ENCODE data around the gene CEP131. TPM values are rescaled to one million over a fixed set of nuclear protein-coding genes. Genes with fewer than 3 reads are reported as not detected.

CEP131 gene
- total and polyA plus RNA-seq, 2 of the 4 experiments (the other 2 are of a cell fraction): 4.8 to 9.6 TPM

GRCh38 chr17:81167638-81168037 lies 55.1 kb downstream of the CEP131 start:
- dilution Hi-C loops (cut with HindIII; ENCODE audit: low sequenced_read_pairs, unreplicated experiment): no loop called here
- CTCF ChIA-PET: no interaction called here
- no peak overlapping the region for H2BK15ac ChIP-seq (ENCODE audit: low read depth, low read length)

More at GRCh38 chr17:81167638-81168037, 55.1 kb downstream of the CEP131 start:
- DNase-seq (no peak), ATAC-seq (ENCODE audit: low read depth) (no peak)
- no peak overlapping the region for H3K4me2 ChIP-seq (ENCODE audit: low read depth, low read length)
- no peak overlapping the region for H3K18ac ChIP-seq (ENCODE audit: low read depth, low read length)
- no peak overlapping the region for H2AFZ ChIP-seq (replicated peaks; ENCODE audit: low read length, poor library complexity)
- intact Hi-C loops (cut with micrococcal nuclease): no loop called here
- no peaks in the 10 kb centered on the region for H3K79me1 ChIP-seq (ENCODE audit: low read depth in 1 of 2, low read length in 2 of 2)
- H2BK5ac ChIP-seq (ENCODE audit: low read depth, low read length, poor library complexity, severe bottlenecking): no peak overlapping the region
- 0 out of 2 replicates have a peak, but pooled peaks cover 3% of the 10 kb centered on the region for H4K20me1 ChIP-seq (ENCODE audit: insufficient read depth, low read length)
- no peak overlapping the region for H4K8ac ChIP-seq (ENCODE audit: low read depth in 2 of 2, low read length in 2 of 2)
- no peaks in the 10 kb centered on the region for H3K9me1 ChIP-seq (ENCODE audit: insufficient read depth, low read length)
- no peaks in the 10 kb centered on the region for H3K36me3 ChIP-seq (ENCODE audit: control insufficient read depth, insufficient read depth, low read length)
- no peak overlapping the region for H2BK20ac ChIP-seq (ENCODE audit: low read depth, low read length)
- POLR2A ChIA-PET (ENCODE audit: unreplicated experiment): interaction anchor here (0.6 kb wide), 1 partner anchor 20 kb away, joined by 3 read pairs; no protein-coding TSS in a partner anchor
- H3K9ac ChIP-seq (ENCODE audit: low read depth, low read length): no peak overlapping the region
- peaks cover 47% of the 10 kb centered on the region for H3K27me3 ChIP-seq (ENCODE audit: control insufficient read depth, insufficient read depth, low read length)
- no peak overlapping the region for H3K56ac ChIP-seq (ENCODE audit: extremely low read depth, insufficient read depth, low read length)
- H3K4me3 ChIP-seq (ENCODE audit: insufficient read depth, low read depth, low read length): no peak overlapping the region
- no CpG with 5 or more reads among the region's 7 CpGs for WGBS, 2 experiments (ENCODE audit: extremely low coverage in 2 of 2, insufficient read length in 1 of 2)
- no peak overlapping the region for H4K5ac ChIP-seq (ENCODE audit: low read depth, low read length)
- H2AK9ac ChIP-seq (replicated peaks; ENCODE audit: low read depth, low read length, poor library complexity): no peak overlapping the region
- H2AK5ac ChIP-seq (ENCODE audit: low read depth, low read length): no peak overlapping the region
- no peak overlapping the region for H3K14ac ChIP-seq (replicated peaks; ENCODE audit: low read depth, low read length)
- 0 out of 2 replicates have a peak, but pooled peaks cover 2% of the 10 kb centered on the region for H3K4me1 ChIP-seq (ENCODE audit: control insufficient read depth, insufficient read depth, low read length)
- H3K9me3 ChIP-seq (ENCODE audit: control insufficient read depth, insufficient read depth, low read length): no peaks in the 10 kb centered on the region
- no peak overlapping the region for H2BK120ac ChIP-seq (ENCODE audit: low read depth, low read length)
- in situ Hi-C loops (cut with MboI; ENCODE audit: low sequenced_read_pairs): no loop called here
- H4K91ac ChIP-seq (ENCODE audit: insufficient read depth, low read depth, low read length): no peak overlapping the region
- no TSS peak for BruUV-seq (replicated peaks)
- no peak overlapping the region for H3K27ac ChIP-seq (ENCODE audit: insufficient read depth, low read length)
- no peak overlapping the region for H3K23ac ChIP-seq (ENCODE audit: low read depth, low read length)
- TF ChIP-seq MAZ (IDR thresholded peaks at IDR 0.05; ENCODE audit: borderline replicate concordance, low read depth, low read length) (no peak), FOS (IDR thresholded peaks at IDR 0.05; ENCODE audit: low read depth, low read length) (no peak), CEBPB (IDR thresholded peaks at IDR 0.05; ENCODE audit: low read depth, low read length) (no peak), POLR2A (IDR thresholded peaks at IDR 0.05; ENCODE audit: low read depth, low read length) (no peak), RCOR1 (IDR thresholded peaks at IDR 0.05; ENCODE audit: insufficient replicate concordance, low read length) (no peak), CTCF (conservative IDR thresholded peaks at IDR 0.05; ENCODE audit: low read depth, low read length) (no peak), SMC3 (IDR thresholded peaks at IDR 0.05; ENCODE audit: low read depth, low read length) (no peak), USF2 (IDR thresholded peaks at IDR 0.05; ENCODE audit: low read depth, low read length) (no peak), CHD1 (IDR thresholded peaks at IDR 0.05; ENCODE audit: low read depth, low read length) (no peak), NFE2L2 (IDR thresholded peaks at IDR 0.05; ENCODE audit: low read depth, low read length) (no peak), RFX5 (IDR thresholded peaks at IDR 0.05; ENCODE audit: low read depth, low read length) (no peak), RAD21 (IDR thresholded peaks at IDR 0.05; ENCODE audit: low read length) (no peak), MAFK (IDR thresholded peaks at IDR 0.05; ENCODE audit: low read depth, low read length) (no peak), BHLHE40 (IDR thresholded peaks at IDR 0.05; ENCODE audit: low read depth, low read length) (no peak), ELK1 (IDR thresholded peaks at IDR 0.05; ENCODE audit: borderline replicate concordance, low read depth, low read length) (no peak), MXI1 (IDR thresholded peaks at IDR 0.05; ENCODE audit: borderline replicate concordance, low read depth, low read length) (no peak)
- no peak overlapping the region for H3K4ac ChIP-seq (ENCODE audit: low read depth, low read length)

All from IMR-90 (cell line).